Muscle layer of duodenum (tissue), 2 donors: ENCODE results near the gene GRIK5.

Experiments used
- H3K27ac ChIP-seq: one replicate; pipeline ENCODE4 v1.7.0; 2013; ENCODE audit warnings: mild to moderate bottlenecking, low read length
- H3K27me3 ChIP-seq: one replicate; pipeline ENCODE4 v1.7.0; 2013; ENCODE audit warnings: low read depth, mild to moderate bottlenecking, control low read depth, low read length
- H3K36me3 ChIP-seq, 2 donors: one replicate each; pipeline ENCODE4 v1.7.0; 2013; ENCODE audit warnings: low read length in 2 of 2, control low read depth in 1 of 2, mild to moderate bottlenecking in 1 of 2; ENCODE audit not compliant: insufficient read depth in 2 of 2, control insufficient read depth in 1 of 2
- H3K4me1 ChIP-seq, 2 donors: one replicate each; pipeline ENCODE4 v1.7.0; 2013; ENCODE audit warnings: low read length in 2 of 2, mild to moderate bottlenecking in 2 of 2, control low read depth in 1 of 2, moderate library complexity in 1 of 2; ENCODE audit not compliant: insufficient read depth in 2 of 2, control insufficient read depth in 1 of 2
- H3K4me3 ChIP-seq, 2 donors: one replicate each; pipeline ENCODE4 v1.7.0; 2013; ENCODE audit warnings: low read length in 2 of 2, low read depth in 1 of 2, mild to moderate bottlenecking in 1 of 2
- H3K9me3 ChIP-seq, 2 donors: one replicate each; pipeline ENCODE4 v1.7.0; 2013; ENCODE audit warnings: low read length in 2 of 2, control low read depth in 1 of 2, mild to moderate bottlenecking in 1 of 2; ENCODE audit not compliant: control insufficient read depth in 1 of 2
- donor health status: healthy.

GRIK5 gene

DNA sequence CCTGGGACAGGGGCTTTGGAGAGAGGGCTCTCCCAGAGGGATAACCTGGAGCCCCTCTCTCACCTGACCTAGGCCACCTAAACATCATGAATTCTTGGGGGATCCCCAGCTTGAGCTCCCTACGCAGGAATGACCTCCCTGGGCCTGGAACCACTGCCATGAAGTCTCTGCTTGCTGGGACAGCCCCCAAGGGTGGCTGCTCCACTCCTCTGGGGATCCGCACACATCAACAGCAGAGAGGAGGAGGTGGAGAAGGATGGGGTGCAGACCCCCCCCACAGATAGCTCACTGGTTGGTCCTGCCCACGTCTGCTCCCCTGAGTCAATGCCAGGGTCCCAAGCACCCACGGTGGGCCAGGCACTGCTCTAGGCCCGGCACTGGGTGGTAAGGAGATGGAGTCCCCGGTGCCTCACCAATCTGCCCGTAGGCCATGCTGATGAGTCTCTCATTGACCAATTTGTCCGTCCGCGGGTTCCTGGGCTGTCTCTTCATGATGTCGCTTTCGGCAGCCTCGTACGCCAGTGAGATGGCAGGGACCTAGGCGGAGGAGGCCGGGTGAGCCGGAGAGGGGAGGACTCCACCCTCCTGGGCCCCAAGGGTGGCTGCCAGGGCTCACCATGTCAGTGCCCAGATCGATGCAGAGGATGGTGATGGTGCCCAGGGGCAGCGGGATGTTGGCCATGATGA, 100.1 kb downstream of the GRIK5 start:
- H3K9me3 ChIP-seq, result no peaks in the 10 kb centered on the region
- H3K4me3 ChIP-seq, result no peak overlapping the region
- H3K4me1 ChIP-seq, result no peaks in the 10 kb centered on the region
- no peak overlapping the region for H3K27ac ChIP-seq
- H3K27me3 ChIP-seq, result no peaks in the 10 kb centered on the region
- no peaks in the 10 kb centered on the region for H3K36me3 ChIP-seq

DNA sequence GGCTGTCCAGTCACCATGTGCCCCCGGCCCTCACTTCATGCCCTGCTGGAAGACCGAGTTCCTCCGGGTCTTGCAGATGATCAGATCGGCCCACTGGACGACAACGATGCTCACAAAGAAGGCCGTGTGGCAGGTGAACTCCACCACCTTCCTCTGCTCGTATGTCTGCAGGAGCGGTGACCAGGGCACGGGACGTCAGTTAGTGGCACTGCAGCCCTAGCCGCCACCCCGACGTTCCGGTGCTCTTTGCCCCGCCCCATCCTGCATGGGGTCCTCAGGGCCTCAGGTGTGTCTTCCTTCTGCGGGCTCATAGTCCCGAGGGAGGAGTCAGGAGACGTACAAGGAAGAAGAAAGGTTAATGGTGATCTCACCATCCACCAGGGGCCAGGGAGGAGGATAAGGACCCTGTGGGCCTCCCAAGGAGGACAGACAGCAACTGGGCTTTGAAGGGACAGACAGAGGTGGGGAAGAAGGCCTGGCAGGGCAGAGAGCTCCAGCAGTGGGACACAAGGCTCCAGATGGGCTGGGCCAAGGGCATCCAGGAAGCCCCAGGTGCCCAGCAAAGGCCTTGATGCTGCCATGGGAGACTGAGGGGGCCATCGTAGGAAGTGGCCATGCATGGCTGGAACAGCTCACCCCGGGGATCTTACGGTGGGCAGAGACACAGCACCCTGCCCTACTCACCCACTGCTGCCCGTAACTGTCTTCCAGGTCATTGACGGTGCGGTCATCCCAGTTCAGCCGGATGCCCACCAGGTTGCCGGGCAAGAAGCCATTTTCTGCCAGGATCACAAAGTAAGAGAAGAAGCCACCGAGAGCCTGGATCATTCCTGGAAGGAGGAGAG, 101.0 kb downstream of the GRIK5 start:
- Histone ChIP-seq H3K4me3 (no peak overlapping the region), H3K27ac (no peak overlapping the region), H3K36me3 (no peaks in the 10 kb centered on the region), H3K9me3 (no peaks in the 10 kb centered on the region), H3K27me3 (no peaks in the 10 kb centered on the region), H3K4me1 (no peaks in the 10 kb centered on the region)

DNA sequence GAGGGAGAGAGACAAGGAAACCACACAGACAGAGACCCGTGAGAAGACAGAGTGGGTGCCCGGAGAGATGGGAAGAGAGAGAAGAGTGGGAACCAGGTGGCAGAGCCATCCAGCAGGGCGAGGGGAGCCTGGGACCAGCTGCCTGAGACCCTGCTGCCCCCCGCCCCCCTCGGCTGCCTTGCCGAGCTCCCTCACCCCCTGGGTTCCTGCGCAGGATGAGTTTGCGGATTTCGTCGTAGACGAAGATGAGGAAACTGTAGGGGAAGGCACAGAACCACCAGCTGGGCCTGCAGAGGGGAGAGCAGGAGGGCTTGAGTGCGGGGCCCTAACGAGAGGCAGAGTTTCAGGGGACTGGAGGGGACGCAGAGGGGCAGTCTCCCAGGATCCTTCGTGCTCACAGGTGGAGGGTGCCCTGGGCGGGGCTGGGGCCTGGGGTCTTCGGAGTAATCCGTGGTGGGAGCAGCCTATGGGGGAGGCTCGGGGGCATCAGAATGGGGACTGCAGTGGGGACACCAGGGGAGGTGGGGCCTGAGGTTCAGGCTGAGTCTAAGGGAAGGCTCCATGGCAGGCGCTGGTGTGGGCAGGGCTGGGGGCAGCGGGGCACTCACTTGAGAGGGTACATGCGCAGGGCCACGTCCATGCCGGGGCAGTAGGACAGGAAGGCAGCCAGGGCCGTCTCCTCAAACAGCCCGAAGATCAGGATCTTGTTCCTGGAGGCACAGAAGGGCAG, 102.8 kb downstream of the GRIK5 start:
- H3K27ac ChIP-seq, result no peak overlapping the region
- no peaks in the 10 kb centered on the region for H3K27me3 ChIP-seq
- H3K4me3 ChIP-seq, result no peak overlapping the region
- H3K4me1 ChIP-seq, result no peaks in the 10 kb centered on the region
- no peaks in the 10 kb centered on the region for H3K9me3 ChIP-seq
- no peaks in the 10 kb centered on the region for H3K36me3 ChIP-seq

- H3K4me1 ChIP-seq, result no peaks in the 10 kb centered on the region
Observed at GRCh38 chr19:41965106-41965505, 104.9 kb downstream of the GRIK5 start.

GRCh38 chr19:41960973-41961372, 109.0 kb downstream of the GRIK5 start:
- H3K36me3 ChIP-seq, result peaks cover 0 to 8% of the 10 kb centered on the region in 2 donors
- H3K4me1 ChIP-seq, result peaks cover 12 to 16% of the 10 kb centered on the region in 2 donors
- H3K27me3 ChIP-seq, result no peaks in the 10 kb centered on the region
- no peaks in the 10 kb centered on the region for H3K9me3 ChIP-seq
- H3K27ac ChIP-seq, result no peak overlapping the region
- H3K4me3 ChIP-seq, result no peak overlapping the region

More at GRCh38 chr19:41965106-41965505, 104.9 kb downstream of the GRIK5 start:
- no peak overlapping the region for H3K27ac ChIP-seq
- no peaks in the 10 kb centered on the region for H3K27me3 ChIP-seq
- H3K36me3 ChIP-seq, result no peaks in the 10 kb centered on the region
- no peak overlapping the region for H3K4me3 ChIP-seq
- no peaks in the 10 kb centered on the region for H3K9me3 ChIP-seq

GRCh38 chr19:41959056-41960053, 110.7 kb downstream of the GRIK5 start, which contains the start of gene RABAC1:
RABAC1 (minus strand) TSS chr19:41959321; CDS start chr19:41959292, 29 bp downstream.
- Histone ChIP-seq H3K36me3 (peaks cover 0 to 14% of the 10 kb centered on the region in 2 donors), H3K27me3 (no peaks in the 10 kb centered on the region), H3K27ac (peak within 1 kb of the TSS; percentile 85), H3K9me3 (no peaks in the 10 kb centered on the region), H3K4me1 (peaks cover 12 to 16% of the 10 kb centered on the region in 2 donors), H3K4me3 (peak within 1 kb of the TSS; percentile 79 to 94)

DNA sequence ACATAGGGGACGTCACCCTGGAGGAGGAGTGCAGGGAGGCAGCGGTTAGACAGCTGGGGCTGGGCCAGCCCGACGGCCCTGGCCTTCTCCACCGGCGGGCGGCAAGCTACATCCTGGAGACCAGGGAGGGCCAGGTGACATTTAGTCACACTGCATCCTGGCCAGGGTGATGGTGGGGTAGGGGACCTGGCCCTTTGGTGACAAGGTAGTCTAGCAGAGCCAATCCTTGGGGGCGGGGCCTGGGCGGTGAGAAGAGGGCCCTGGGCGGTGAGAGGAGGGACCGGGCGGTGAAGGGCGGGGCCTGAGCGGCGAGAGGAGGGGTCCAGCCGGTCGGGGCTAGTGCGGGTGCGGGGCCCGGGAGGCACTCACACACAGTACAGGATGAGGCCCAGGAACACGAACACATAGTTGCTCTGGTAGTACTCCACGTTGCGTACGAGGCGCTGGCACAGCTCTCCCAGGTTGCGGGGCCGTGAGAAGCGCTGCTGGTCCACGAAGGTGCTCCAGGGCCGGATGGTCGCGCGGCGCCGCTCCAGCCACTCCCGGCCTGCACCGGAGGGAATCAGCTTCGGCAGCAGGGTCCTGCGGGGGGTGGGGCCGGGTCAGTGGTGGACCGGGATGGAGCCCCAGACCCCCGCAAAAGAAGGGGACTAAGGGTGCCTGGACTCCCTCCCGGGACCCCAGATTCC, 111.5 kb downstream of the GRIK5 start:
- Histone ChIP-seq H3K27ac (peak overlapping the region; percentile 85), H3K4me3 (peak overlapping the region; percentile 79 to 94), H3K9me3 (no peaks in the 10 kb centered on the region), H3K36me3 (peaks cover 0 to 14% of the 10 kb centered on the region in 2 donors), H3K27me3 (no peaks in the 10 kb centered on the region), H3K4me1 (peaks cover 12 to 16% of the 10 kb centered on the region in 2 donors)

GRCh38 chr19:41957838-41958366, 112.1 kb downstream of the GRIK5 start:
- no peaks in the 10 kb centered on the region for H3K27me3 ChIP-seq
- no peaks in the 10 kb centered on the region for H3K9me3 ChIP-seq
- peak overlapping the region; percentile 85 for H3K27ac ChIP-seq
- peak overlapping the region; percentile 79 to 94 for H3K4me3 ChIP-seq
- peaks cover 12 to 16% of the 10 kb centered on the region in 2 donors for H3K4me1 ChIP-seq
- peaks cover 0 to 14% of the 10 kb centered on the region in 2 donors for H3K36me3 ChIP-seq

DNA sequence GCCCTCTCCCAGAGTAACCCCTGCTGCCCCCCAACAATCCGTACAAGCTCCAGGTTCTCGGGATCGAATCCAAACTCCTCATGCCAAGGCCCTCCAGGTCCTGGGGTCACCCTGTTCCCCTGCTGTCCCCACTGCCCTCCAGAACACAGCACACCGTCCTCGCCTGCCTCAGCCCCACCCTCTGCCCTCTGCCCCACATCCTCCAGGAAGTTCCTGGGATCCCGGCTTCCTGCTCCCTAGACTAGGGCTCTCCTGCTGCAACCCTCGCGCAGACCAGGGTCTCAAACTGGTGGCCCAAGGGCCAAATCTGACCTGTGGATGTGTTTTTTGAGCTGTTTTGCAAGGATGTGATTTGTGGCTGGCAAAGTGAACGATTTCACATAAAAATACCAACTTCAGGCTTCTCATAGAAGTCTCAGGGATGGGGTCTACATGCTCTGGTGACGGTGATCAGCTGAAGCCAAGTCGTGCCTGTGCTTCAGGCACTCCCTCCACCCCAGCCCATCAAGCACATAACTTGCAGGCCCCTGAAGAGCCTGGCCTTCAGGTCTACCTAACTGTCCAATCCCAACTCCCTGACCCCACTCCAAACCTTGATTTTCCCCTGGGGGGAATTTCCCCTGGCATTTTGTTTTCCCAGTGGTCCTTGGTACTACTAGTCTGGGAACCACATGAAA, 112.7 kb downstream of the GRIK5 start:
- H3K36me3 ChIP-seq, result peaks cover 0 to 14% of the 10 kb centered on the region in 2 donors
- H3K4me3 ChIP-seq, result peak overlapping the region in 1 of 2 donors; percentile 31
- no peaks in the 10 kb centered on the region for H3K27me3 ChIP-seq
- H3K27ac ChIP-seq, result peak overlapping the region; percentile 85
- H3K9me3 ChIP-seq, result no peaks in the 10 kb centered on the region
- peaks cover 12 to 16% of the 10 kb centered on the region in 2 donors for H3K4me1 ChIP-seq
